ENCODE measurements around the gene TRIM51G. TPM values are rescaled to one million over a fixed set of nuclear protein-coding genes. Genes with fewer than 3 reads are reported as not detected.

Gene TRIM51G, protein sequence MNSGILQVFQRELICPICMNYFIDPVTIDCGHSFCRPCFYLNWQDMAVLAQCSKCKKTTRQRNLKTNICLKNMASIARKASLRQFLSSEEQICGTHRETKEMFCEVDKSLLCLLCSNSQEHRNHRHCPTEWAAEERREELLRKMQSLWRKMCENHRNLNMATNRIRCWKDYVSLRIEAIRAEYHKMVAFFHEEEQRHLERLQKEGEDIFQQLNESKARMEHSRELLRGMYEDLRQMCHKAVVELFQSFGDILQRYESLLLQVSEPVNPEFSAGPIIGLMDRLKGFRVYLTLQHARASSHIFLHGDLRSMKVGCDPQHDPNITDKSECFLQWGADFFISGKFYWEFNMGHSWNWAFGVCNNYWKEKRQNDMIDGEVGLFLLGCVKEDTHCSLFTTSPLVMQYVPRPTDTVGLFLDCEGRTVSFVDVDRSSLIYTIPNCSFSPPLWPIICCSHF
- total RNA-seq = not detected in 2 replicates

DNA sequence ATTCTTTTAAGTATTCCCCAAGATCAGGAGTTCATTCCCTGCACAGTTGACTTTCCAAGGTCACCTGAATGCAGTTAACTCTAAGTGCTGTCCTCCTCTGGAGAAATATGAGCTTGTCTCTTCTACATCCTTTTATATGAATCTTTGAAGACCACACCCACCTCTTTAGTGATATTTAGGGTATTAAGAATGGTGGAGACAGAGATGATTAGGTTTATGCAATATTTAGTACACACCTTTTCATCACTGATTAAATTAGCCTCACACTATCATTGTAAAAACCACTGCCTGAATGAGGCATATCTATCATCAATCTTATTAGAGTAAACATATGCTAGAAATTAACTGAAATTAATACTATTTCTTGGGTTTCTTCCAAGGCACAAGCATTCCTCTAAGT is at the start of gene TRIM51G:
Gene TRIM51G (minus strand): TSS at position 101 of the 400 bp plus-strand sequence. CDS start 2,190 bp downstream, outside the sequence.

DNA sequence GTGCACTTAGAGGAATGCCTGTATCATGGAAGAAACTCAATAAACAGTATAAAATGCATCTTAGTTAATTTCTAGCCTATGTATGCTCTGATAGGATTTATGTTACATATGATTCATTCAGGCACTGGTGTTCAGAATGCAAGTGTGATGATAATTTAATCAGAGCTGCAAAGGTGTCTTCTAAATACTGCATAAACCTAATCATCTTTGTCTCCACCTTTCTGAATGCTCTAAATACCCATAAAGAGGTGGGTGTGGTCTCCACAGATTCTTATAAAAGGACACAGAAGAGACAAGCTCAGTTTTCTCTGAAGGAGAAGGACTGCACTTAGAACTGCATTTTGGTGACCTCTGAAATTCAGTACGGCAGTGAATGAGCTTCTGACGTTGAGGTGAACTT is 44.8 kb upstream of the TRIM51G start, which contains the start of gene TRIM49B:
Gene TRIM49B (plus strand): TSS at position 301 of the 400 bp plus-strand sequence. CDS start 2,777 bp downstream, outside the sequence.

Other genes starting within 250 kb of the TRIM51G start
- not detected in 2 replicates for gene TRIM49B, start 44.9 kb upstream of the TRIM51G start, total RNA-seq
- not detected in 2 replicates for gene TRIM64C, start 75.2 kb upstream of the TRIM51G start, total RNA-seq
- gene FOLH1, start 224.7 kb upstream of the TRIM51G start, total RNA-seq = not detected in 2 replicates

Data from articular chondrocyte of knee joint (primary cell).